Peyer's patch (tissue), 4 donors: ENCODE data around the gene NPRL2.

Experiments used
- CTCF ChIP-seq, 6 experiments: fragments of 450-650 bp in 4 of 6; fragments of 200-600 bp in 2 of 6; sonication (generic) in 1 of 6; IDR thresholded peaks; one replicate each; pipeline ENCODE4 v1.5.1; 2017 to 2019; ENCODE audit warnings: antibody characterized with exemption in 6 of 6, mild to moderate bottlenecking in 3 of 6, moderate library complexity in 1 of 6
- POLR2A ChIP-seq, 2 donors: fragments of 450-650 bp; IDR thresholded peaks; one replicate each; pipeline ENCODE4 v1.5.1; 2017; ENCODE audit warnings: antibody characterized with exemption in 2 of 2, mild to moderate bottlenecking in 2 of 2, moderate library complexity in 2 of 2

GRCh38 chr3:50302095-50303012 lies 48.2 kb downstream of the NPRL2 start:
- TF ChIP-seq POLR2A (IDR thresholded peaks at IDR 0.05) (no peak), CTCF (IDR thresholded peaks at IDR 0.05) (no peak)
